ENCODE data around the gene CKLF. TPM values are rescaled to one million over a fixed set of nuclear protein-coding genes. Genes with fewer than 3 reads are reported as not detected.
"Not testable (repeated sequence)": the region's sequence is repeated elsewhere in the genome, so short reads cannot be mapped to it uniquely, and the experiment has no call there.

Gene CKLF, protein sequence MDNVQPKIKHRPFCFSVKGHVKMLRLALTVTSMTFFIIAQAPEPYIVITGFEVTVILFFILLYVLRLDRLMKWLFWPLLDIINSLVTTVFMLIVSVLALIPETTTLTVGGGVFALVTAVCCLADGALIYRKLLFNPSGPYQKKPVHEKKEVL
- 69.7 and 84.0 TPM in 2 replicates for total RNA-seq

DNA sequence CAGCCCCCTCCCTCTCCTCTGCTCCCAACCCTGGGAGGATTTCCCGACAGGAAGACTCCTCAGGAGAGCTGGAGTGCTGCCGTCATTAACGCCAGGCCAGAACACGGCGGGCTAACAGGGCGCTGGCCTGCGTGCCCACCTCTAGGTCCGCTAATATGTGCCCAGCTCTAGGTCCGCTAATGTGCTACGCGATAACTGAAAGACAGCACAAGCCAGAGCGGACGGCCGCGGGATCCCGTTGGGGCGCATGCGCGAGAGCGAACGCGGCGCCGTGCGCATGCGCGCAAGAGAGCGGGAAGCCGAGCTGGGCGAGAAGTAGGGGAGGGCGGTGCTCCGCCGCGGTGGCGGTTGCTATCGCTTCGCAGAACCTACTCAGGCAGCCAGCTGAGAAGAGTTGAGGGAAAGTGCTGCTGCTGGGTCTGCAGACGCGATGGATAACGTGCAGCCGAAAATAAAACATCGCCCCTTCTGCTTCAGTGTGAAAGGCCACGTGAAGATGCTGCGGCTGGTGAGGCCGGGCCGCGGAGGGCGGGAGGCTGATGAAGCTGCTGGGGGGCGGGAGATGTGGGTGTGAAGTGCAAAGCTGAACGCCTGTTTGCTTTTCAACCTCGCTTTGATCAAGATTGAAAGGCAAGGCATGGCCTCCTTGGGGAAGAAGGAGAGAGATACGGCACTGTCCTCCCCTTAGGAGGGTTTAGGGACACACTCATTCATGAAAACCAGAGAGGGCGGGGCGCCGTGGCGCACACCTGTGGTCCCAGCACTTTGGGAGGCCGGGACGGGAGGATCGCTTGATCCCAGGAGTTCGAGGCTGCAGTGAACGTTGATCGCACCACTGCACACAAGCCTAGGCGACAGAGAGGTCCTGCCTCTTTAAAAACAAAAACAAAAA, at the start of gene CKLF:
Gene CKLF, plus strand, starts transcription at position 291 of the 892 bp plus-strand sequence. Its CDS starts 140 bp downstream, at position 431.
- DNase-seq (ENCODE audit: low read depth in 2 of 2) = peak; percentile 80 to 90

DNA sequence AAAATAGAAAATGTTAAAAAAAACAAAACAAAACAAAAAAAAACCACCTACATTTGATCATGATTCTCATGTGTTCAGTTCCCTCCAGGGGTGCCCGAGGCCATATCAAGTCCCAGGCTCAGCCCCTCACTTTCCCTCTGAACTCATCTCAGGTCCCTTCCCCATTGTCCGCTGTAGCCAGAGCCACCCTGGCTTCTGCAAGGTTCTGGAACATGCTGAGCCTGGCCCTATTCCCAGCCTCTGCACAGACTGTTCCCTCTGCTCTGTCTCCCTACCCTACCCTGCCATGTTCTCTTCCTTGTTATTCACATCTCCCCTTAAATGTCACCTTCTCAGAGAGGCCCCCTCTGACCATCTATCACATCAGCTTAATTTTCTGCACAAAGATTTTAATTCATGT, 49.3 kb upstream of the CKLF start:
- no peak for DNase-seq (ENCODE audit: low read depth in 2 of 2)

GRCh38 chr16:66503612-66504011, 48.8 kb upstream of the CKLF start:
- no peak for DNase-seq (ENCODE audit: low read depth in 2 of 2)

GRCh38 chr16:66507731-66508239, 44.6 kb upstream of the CKLF start:
- no peak for DNase-seq (ENCODE audit: low read depth in 2 of 2)

DNA sequence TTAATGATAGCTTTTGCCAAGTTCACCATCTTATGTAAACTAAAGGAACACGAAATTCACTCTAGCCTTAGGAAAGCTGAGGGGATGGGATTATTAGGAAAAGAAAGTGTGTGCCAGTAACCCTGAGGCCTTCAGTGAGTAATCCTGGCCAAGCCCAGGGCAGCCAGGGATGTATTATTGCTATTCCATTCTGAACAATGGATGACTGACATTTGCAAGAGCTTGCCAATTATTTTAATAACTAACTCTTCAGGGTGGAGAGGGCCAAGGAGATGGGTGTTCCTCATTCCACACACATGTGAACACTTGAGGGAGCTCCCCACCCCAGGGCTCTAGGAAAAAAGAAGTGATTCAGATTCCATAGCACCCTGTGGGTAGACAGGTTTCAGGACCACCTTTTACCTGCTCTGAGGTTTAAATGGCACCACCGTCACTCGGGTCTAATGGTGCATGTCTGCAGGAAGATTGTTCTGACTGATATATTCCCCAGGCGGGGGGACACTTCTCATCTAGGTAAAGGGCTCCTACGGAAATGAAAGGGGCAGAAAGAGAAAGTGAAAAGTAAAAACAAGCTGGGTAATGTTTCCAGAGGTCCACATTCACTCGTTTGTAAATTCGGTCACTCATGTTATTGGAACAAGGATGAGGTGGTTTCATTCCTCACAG, 44.0 kb upstream of the CKLF start:
- DNase-seq (ENCODE audit: low read depth in 2 of 2) = peak in 1 of 2 donors; percentile 69

GRCh38 chr16:66508914-66509496, 43.4 kb upstream of the CKLF start:
- no peak for DNase-seq (ENCODE audit: low read depth in 2 of 2)

GRCh38 chr16:66509576-66509975, 42.8 kb upstream of the CKLF start:
- DNase-seq (ENCODE audit: low read depth in 2 of 2) = no peak

DNA sequence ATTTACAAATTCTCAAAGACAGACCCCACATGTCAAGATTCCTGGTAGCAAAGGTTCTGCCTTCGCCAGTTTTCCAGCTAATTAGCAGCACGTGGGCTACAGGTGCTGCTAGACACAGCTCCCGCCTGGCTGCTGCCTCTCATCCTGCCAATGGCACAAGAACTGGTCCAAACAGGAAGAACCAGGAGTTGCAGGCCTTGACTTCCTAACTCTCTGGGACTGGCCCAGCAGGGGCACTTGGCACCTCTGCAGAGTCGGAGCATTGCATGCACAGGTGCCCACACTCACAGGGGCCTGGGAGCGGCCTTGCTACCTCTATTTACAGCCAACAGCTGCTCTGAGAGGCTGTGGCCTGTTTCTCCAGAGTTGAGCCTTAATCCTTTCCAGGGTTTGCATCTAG, 42.1 kb upstream of the CKLF start:
- no peak for DNase-seq (ENCODE audit: low read depth in 2 of 2)

DNA sequence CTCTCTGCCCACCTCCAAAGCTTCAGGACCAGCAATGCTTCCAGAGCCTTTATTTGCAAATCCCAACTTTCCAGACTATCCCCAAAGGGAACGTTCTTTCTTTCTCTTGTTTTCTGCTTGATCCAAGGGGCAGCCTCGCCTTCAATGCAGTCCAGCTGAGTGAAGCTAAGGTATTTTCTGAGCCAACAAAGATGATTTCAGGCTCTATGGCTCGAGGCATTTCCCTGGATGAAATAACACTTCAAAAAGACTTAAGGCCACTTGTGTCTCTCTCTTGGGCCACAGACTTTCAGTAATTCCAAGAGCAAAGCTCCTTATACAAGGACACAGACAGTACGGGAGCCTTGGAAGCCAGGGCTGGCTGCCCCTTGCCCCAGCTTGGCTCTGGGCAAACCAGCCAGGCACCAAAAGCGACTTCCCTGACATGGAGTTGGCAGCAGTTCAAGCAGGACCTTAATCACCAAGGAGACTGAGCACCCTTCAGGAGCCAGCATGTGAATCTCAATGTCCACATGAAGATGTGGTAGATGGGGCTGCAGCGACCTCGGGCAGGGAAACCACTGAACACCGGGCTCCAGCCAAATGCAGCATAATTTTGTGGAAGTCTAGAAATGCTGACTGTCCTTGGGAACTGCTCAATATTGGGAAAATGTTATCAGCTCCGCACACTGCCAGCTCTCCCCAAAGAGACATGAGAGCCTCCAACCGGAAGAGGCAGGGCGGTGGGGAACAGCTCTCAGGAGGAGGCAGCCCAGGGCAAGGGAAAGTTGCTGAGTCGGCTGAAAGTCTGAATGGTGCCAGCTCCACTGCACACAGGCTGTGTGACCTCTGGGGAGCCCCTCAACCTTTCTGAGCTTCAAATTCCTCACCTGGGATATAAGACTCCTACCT, 41.4 kb upstream of the CKLF start:
- no peak for DNase-seq (ENCODE audit: low read depth in 2 of 2)

GRCh38 chr16:66511602-66512271, 40.6 kb upstream of the CKLF start:
- DNase-seq (ENCODE audit: low read depth in 2 of 2) = peak; percentile 62 to 66

GRCh38 chr16:66512272-66513110, 39.9 kb upstream of the CKLF start:
- DNase-seq (ENCODE audit: low read depth in 2 of 2) = peak; percentile 38 to 58

DNA sequence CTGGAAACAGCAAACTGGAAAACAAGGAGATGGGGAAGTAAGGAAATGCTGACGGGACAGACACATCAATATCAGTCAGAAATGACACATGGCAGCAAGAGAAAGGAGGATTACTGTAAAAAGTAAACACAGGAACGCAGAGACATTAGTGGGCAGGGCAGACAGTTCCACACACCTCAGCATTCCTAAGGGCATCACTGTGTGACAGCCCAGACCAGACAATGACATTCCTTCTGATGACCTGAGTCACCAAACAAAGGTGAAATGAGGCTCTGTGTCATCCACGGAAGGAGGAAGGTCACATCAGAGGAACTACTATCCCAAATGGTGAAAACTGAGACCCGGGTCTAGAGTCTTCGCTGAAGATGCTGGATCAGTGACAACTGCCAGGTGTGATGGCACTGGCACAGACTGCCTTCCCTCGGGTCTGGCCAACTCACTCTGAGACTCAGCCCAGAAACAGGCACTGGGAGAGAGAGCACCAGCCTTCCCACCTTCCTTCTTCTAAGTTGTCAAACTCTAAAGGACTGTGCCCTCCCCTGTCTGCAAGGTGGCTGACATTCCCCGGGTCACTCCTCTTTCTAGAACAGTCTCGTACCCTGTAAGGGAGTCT, 39.2 kb upstream of the CKLF start:
- peak in 1 of 2 donors; percentile 25 for DNase-seq (ENCODE audit: low read depth in 2 of 2)

- DNase-seq (ENCODE audit: low read depth in 2 of 2) = not testable (repeated sequence)
Observed at GRCh38 chr16:66514391-66514790, 38.0 kb upstream of the CKLF start.

- not testable (repeated sequence) for DNase-seq (ENCODE audit: low read depth in 2 of 2)
Observed at GRCh38 chr16:66514980-66515595, 37.3 kb upstream of the CKLF start.

DNA sequence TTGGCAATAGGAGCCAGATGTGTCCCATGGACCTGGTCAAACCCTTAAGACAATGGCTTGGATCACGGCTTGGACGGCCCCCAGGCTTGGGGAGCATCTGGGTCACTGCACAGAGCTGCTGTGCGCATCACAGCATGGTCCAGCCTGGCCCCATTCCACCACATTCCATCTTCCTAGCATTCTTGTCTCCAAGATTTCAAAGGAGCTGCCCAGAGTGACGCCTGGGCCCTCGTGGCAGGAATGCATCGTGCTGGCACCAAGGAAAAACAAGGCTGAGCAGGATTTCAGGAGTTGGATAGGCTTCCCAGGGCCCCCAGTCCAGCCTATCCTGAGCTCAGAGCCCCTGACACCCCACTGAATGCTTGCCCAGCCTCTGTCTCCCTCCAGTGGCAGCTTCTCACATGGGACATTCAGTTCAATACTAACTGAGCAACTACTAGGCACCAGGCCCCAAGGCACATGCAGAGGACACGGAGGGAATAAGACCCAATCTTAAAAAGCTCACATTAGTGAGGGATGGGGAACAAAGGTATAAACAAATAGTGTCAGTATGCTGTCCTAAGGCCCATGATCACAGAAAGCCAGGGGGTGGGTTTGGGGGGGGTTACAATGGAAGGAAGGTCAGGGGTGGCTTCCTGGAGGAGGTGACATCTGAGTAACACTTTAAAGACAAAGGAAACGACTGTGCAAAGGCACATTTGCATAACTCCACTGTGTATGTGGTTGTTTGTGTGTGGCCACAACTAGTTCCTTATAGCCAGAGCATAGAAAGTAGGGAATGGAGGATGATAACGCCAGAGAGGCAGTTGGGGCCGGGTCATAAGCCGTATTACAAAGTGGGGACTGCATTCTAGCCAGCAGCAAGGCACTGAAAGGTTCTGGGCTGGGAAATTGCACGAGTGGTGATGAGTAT, 36.5 kb upstream of the CKLF start:
- DNase-seq (ENCODE audit: low read depth in 2 of 2) = peak; percentile 57 to 75

- no peak for DNase-seq (ENCODE audit: low read depth in 2 of 2)
Observed at GRCh38 chr16:66516509-66516807, 35.9 kb upstream of the CKLF start.

DNA sequence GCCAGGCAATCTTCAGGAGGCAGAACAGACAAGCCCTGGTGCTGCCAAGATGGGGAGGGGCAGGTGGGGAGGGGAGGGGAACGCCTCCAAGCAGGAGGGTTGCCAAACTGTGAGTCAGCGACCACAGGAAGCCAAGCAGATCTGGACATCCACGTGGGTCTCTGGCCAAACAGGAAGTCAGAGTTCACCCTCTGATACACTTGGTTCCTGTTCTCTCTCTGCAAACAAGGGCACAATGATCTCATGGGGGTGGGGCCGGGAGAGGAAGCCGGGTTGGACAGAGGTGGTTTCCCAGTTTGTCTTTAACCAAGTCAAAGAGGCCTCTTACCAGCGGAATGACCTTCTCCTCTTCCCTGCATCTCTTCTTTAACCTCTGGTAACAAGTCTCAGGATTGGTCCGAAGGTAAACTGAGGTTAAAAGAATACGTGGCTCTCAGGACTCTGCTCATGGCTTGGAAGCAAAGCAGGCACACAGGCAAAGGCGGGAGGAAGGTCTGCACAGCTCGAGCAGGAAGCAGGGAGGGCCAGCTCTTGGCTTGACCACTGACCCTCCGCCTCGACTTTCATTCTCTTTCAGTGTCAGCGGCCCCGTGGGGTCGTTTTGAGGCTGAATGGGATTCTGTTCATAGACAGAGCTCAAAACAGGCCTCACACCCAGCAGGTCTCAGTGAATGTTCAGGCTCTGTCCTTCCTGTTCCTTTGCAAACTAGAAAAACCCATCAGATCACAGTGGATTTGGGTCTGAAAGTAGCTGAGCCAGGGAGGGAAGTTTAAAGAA, 35.4 kb upstream of the CKLF start:
- peak; percentile 100 for DNase-seq (ENCODE audit: low read depth in 2 of 2)

Measured in dermis microvascular lymphatic vessel endothelial cell (primary cell).